Inflammatory macrophage treated with lipopolysaccharide for 4 hours (primary cell): Measurements from ENCODE around the gene MSL1.
A peak's percentile ranks its signal among the peaks of the same experiment; 100 is the strongest.

Experiments used
- DNase-seq: peaks from one replicate; pipeline ENCODE4 v3.0.0-alpha.2; 2020

Gene MSL1

GRCh38 chr17:40106760-40107521 is 14.8 kb upstream of the MSL1 start:
- no peak for DNase-seq

GRCh38 chr17:40107522-40108174 is 14.1 kb upstream of the MSL1 start:
- DNase-seq: peak; percentile 84

- peak; percentile 39 for DNase-seq
These were observed 12.6 kb upstream of the MSL1 start for GRCh38 chr17:40108970-40109824.

GRCh38 chr17:40110026-40110845 is 11.5 kb upstream of the MSL1 start:
- no peak for DNase-seq

GRCh38 chr17:40111221-40112128 is 10.3 kb upstream of the MSL1 start:
- peak; percentile 89 for DNase-seq

GRCh38 chr17:40112191-40112711 is 9.5 kb upstream of the MSL1 start:
- no peak for DNase-seq

GRCh38 chr17:40112718-40113109 is 9.1 kb upstream of the MSL1 start:
- no peak for DNase-seq

GRCh38 chr17:40113110-40113906 is 8.5 kb upstream of the MSL1 start:
- DNase-seq: peak; percentile 94

GRCh38 chr17:40113907-40114245 is 7.9 kb upstream of the MSL1 start:
- DNase-seq: no peak

- no peak for DNase-seq
These were observed 6.7 kb upstream of the MSL1 start for GRCh38 chr17:40115101-40115436.

- peak; percentile 66 for DNase-seq
These were observed 596 bp downstream of the MSL1 start for GRCh38 chr17:40122136-40122998.

- DNase-seq: peak; percentile 39
These were observed 1.4 kb downstream of the MSL1 start for GRCh38 chr17:40122999-40123810.

- DNase-seq: no peak
These were observed 2.0 kb downstream of the MSL1 start for GRCh38 chr17:40123811-40124114.

- DNase-seq: no peak
These were observed 2.7 kb downstream of the MSL1 start for GRCh38 chr17:40124279-40125141.

GRCh38 chr17:40129498-40129897 is 7.7 kb downstream of the MSL1 start:
- DNase-seq: no peak

- peak; percentile 94 for DNase-seq
These were observed 8.7 kb downstream of the MSL1 start for GRCh38 chr17:40130352-40131042.

GRCh38 chr17:40134184-40134583 is 12.4 kb downstream of the MSL1 start:
- DNase-seq: no peak
